ENCODE results near the gene SPATA6L.

SPATA6L gene

DNA sequence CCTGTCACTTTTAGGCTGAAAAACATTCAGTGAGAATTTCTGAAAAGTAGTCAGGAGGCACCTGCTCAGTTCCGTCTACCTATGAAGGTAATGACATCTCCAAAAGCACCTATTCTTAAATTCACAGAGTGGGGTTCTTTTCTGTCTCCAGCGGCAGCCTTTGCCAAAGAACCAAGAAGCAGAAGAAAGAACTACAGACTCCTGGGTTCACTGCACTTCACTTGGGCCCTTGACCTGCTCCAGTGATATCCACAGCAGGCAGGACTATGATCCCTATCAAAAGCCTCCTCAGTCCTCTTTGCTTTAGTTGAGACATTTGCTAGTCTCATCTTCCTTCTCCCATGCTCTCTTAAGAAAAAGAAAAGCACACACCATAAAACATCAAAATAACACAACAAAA is 23.9 kb downstream of the SPATA6L start:
- Histone ChIP-seq H3K4me3 (ENCODE audit: low read length) (no peak overlapping the region), H3K4me1 (ENCODE audit: control insufficient read depth, insufficient read depth, low read length) (no peaks in the 10 kb centered on the region), H3K9me3 (ENCODE audit: control insufficient read depth, insufficient read depth, low read length) (no peaks in the 10 kb centered on the region), H3K36me3 (ENCODE audit: control insufficient read depth, insufficient read depth, low read length) (no peaks in the 10 kb centered on the region), H3K27ac (ENCODE audit: low read length) (no peak overlapping the region), H3K27me3 (ENCODE audit: control insufficient read depth, insufficient read depth, low read length) (no peaks in the 10 kb centered on the region)
- no peak for DNase-seq (ENCODE audit: low read depth, low spot score)
- WGBS (ENCODE audit: insufficient coverage, insufficient read length), result no CpG with 5 or more reads among the region's 2 CpGs

GRCh38 chr9:4640027-4640426 is 26.3 kb downstream of the SPATA6L start:
- no peaks in the 10 kb centered on the region for H3K27me3 ChIP-seq (ENCODE audit: control insufficient read depth, insufficient read depth, low read length)
- no peaks in the 10 kb centered on the region for H3K9me3 ChIP-seq (ENCODE audit: control insufficient read depth, insufficient read depth, low read length)
- no CpG with 5 or more reads among the region's 2 CpGs for WGBS (ENCODE audit: insufficient coverage, insufficient read length)
- H3K4me3 ChIP-seq (ENCODE audit: low read length), result no peak overlapping the region
- H3K27ac ChIP-seq (ENCODE audit: low read length), result no peak overlapping the region
- no peaks in the 10 kb centered on the region for H3K4me1 ChIP-seq (ENCODE audit: control insufficient read depth, insufficient read depth, low read length)
- no peak for DNase-seq (ENCODE audit: low read depth, low spot score)
- no peaks in the 10 kb centered on the region for H3K36me3 ChIP-seq (ENCODE audit: control insufficient read depth, insufficient read depth, low read length)

DNA sequence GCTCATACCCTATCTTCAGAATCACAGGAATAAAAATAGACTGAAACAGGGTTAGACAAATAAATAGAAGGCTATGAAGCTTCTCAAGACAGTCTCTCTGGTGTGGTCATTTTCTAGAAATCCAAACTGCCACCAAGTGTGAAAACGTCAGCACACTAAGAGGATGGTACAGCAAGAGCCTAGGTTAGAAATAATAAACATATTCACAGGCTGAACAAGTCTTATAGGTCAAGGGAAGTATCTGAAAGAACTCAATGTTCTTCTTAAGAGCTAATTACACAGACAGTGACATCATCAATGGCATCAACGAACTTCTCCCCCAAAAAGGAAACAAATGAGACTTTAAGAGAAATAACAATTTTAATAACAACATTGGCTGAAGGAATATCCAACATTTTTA is 26.9 kb downstream of the SPATA6L start:
- WGBS (ENCODE audit: insufficient coverage, insufficient read length), result no CpG with 5 or more reads among the region's 2 CpGs
- no peak for DNase-seq (ENCODE audit: low read depth, low spot score)

DNA sequence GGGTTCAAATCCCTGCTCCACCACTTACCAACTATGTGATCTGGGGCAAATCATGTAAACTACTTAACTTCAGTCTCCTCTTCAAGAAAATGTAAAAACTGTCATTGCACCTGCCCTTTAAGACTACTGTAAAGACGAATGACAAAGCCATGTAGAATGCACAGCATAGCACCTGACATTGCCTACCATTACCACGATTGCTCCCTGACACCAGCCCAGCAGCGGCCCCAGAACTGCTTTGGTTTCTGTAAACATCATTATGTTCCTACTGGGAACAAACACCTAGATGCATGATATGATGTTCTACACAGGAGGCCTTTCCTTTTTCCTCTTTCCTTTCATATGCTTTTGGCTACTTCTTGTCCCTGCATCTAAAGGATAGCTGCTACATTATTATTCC is 27.3 kb downstream of the SPATA6L start:
- H3K4me1 ChIP-seq (ENCODE audit: control insufficient read depth, insufficient read depth, low read length), result no peaks in the 10 kb centered on the region
- no peaks in the 10 kb centered on the region for H3K27me3 ChIP-seq (ENCODE audit: control insufficient read depth, insufficient read depth, low read length)
- H3K4me3 ChIP-seq (ENCODE audit: low read length), result no peak overlapping the region
- DNase-seq (ENCODE audit: low read depth, low spot score), result no peak
- WGBS (ENCODE audit: insufficient coverage, insufficient read length), result no CpG with 5 or more reads among the region's 3 CpGs
- H3K36me3 ChIP-seq (ENCODE audit: control insufficient read depth, insufficient read depth, low read length), result no peaks in the 10 kb centered on the region
- H3K27ac ChIP-seq (ENCODE audit: low read length), result no peak overlapping the region
- no peaks in the 10 kb centered on the region for H3K9me3 ChIP-seq (ENCODE audit: control insufficient read depth, insufficient read depth, low read length)

More for the DNA sequence above, 26.9 kb downstream of the SPATA6L start:
- no peaks in the 10 kb centered on the region for H3K36me3 ChIP-seq (ENCODE audit: control insufficient read depth, insufficient read depth, low read length)
- H3K4me1 ChIP-seq (ENCODE audit: control insufficient read depth, insufficient read depth, low read length), result no peaks in the 10 kb centered on the region
- H3K4me3 ChIP-seq (ENCODE audit: low read length), result no peak overlapping the region
- no peaks in the 10 kb centered on the region for H3K9me3 ChIP-seq (ENCODE audit: control insufficient read depth, insufficient read depth, low read length)
- H3K27me3 ChIP-seq (ENCODE audit: control insufficient read depth, insufficient read depth, low read length), result no peaks in the 10 kb centered on the region
- H3K27ac ChIP-seq (ENCODE audit: low read length), result no peak overlapping the region

GRCh38 chr9:4630836-4631235 is 35.4 kb downstream of the SPATA6L start:
- Histone ChIP-seq H3K4me1 (ENCODE audit: control insufficient read depth, insufficient read depth, low read length) (no peaks in the 10 kb centered on the region), H3K4me3 (ENCODE audit: low read length) (no peak overlapping the region), H3K27me3 (ENCODE audit: control insufficient read depth, insufficient read depth, low read length) (no peaks in the 10 kb centered on the region), H3K36me3 (ENCODE audit: control insufficient read depth, insufficient read depth, low read length) (no peaks in the 10 kb centered on the region), H3K27ac (ENCODE audit: low read length) (no peak overlapping the region), H3K9me3 (ENCODE audit: control insufficient read depth, insufficient read depth, low read length) (no peaks in the 10 kb centered on the region)
- WGBS (ENCODE audit: insufficient coverage, insufficient read length), result no CpG with 5 or more reads among the region's 2 CpGs
- no peak for DNase-seq (ENCODE audit: low read depth, low spot score)

DNA sequence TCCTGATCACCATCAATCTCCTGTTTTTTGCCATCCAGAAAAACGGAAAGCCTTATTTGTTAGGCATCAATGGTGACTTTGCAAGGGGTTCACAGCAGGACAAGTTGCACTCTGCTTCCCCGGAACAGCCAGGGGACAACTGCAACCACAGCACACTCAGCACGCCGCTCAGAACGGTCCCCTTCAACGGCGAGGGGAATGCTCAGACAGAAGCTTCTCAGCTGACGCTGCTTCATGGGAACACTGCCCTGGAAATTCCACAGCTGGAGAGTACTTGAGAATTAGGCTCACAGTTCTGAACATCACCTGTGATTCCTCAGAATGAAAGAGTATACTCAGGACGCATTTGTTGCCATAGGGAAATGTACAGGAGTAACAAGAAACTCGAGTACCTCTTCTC is 44.3 kb downstream of the SPATA6L start:
- H3K27ac ChIP-seq (ENCODE audit: low read length), result no peak overlapping the region
- no peaks in the 10 kb centered on the region for H3K9me3 ChIP-seq (ENCODE audit: control insufficient read depth, insufficient read depth, low read length)
- no CpG with 5 or more reads among the region's 10 CpGs for WGBS (ENCODE audit: insufficient coverage, insufficient read length)
- H3K4me3 ChIP-seq (ENCODE audit: low read length), result no peak overlapping the region
- DNase-seq (ENCODE audit: low read depth, low spot score), result no peak
- peaks cover 2% of the 10 kb centered on the region; the same call in 1 of the 2 replicates for H3K4me1 ChIP-seq (ENCODE audit: control insufficient read depth, insufficient read depth, low read length)
- no peaks in the 10 kb centered on the region for H3K36me3 ChIP-seq (ENCODE audit: control insufficient read depth, insufficient read depth, low read length)
- H3K27me3 ChIP-seq (ENCODE audit: control insufficient read depth, insufficient read depth, low read length), result no peaks in the 10 kb centered on the region

- Histone ChIP-seq H3K27ac (ENCODE audit: low read length) (no peak overlapping the region), H3K27me3 (ENCODE audit: control insufficient read depth, insufficient read depth, low read length) (no peaks in the 10 kb centered on the region), H3K9me3 (ENCODE audit: control insufficient read depth, insufficient read depth, low read length) (no peaks in the 10 kb centered on the region), H3K4me1 (ENCODE audit: control insufficient read depth, insufficient read depth, low read length) (peaks cover 2% of the 10 kb centered on the region; the same call in 1 of the 2 replicates), H3K4me3 (ENCODE audit: low read length) (no peak overlapping the region), H3K36me3 (ENCODE audit: control insufficient read depth, insufficient read depth, low read length) (no peaks in the 10 kb centered on the region)
- WGBS (ENCODE audit: insufficient coverage, insufficient read length), result no CpG with 5 or more reads among the region's 2 CpGs
- no peak for DNase-seq (ENCODE audit: low read depth, low spot score)
Observed at GRCh38 chr9:4620881-4621555, 45.3 kb downstream of the SPATA6L start.

GRCh38 chr9:4620057-4620765 is 46.1 kb downstream of the SPATA6L start:
- no peaks in the 10 kb centered on the region for H3K36me3 ChIP-seq (ENCODE audit: control insufficient read depth, insufficient read depth, low read length)
- no peaks in the 10 kb centered on the region for H3K27me3 ChIP-seq (ENCODE audit: control insufficient read depth, insufficient read depth, low read length)
- H3K27ac ChIP-seq (ENCODE audit: low read length), result no peak overlapping the region
- WGBS (ENCODE audit: insufficient coverage, insufficient read length), result no CpG with 5 or more reads among the region's 3 CpGs
- peaks cover 2% of the 10 kb centered on the region; the same call in 1 of the 2 replicates for H3K4me1 ChIP-seq (ENCODE audit: control insufficient read depth, insufficient read depth, low read length)
- no peaks in the 10 kb centered on the region for H3K9me3 ChIP-seq (ENCODE audit: control insufficient read depth, insufficient read depth, low read length)
- H3K4me3 ChIP-seq (ENCODE audit: low read length), result no peak overlapping the region
- no peak for DNase-seq (ENCODE audit: low read depth, low spot score)

DNA sequence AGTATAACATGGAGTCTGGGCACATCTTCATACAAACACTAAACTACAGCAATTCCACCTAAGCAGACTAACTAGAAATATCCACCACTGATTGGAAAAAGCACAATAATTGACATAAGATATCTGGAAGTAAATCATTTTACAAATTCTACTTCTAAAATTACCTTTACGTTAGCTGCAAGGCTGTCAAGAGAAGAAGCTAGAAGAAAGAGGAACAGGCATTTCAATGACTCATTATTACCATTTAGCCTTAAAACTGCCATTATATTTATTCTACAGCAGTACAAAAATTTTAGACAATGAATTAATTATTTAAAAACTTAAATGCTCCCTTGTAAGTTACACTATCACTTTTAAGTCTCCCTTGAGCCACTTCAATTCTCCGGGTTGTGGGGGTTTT is 47.6 kb downstream of the SPATA6L start:
- Histone ChIP-seq H3K36me3 (ENCODE audit: control insufficient read depth, insufficient read depth, low read length) (no peaks in the 10 kb centered on the region), H3K9me3 (ENCODE audit: control insufficient read depth, insufficient read depth, low read length) (no peaks in the 10 kb centered on the region), H3K27ac (ENCODE audit: low read length) (no peak overlapping the region), H3K4me3 (ENCODE audit: low read length) (no peak overlapping the region), H3K4me1 (ENCODE audit: control insufficient read depth, insufficient read depth, low read length) (peaks cover 2% of the 10 kb centered on the region; the same call in 1 of the 2 replicates), H3K27me3 (ENCODE audit: control insufficient read depth, insufficient read depth, low read length) (no peaks in the 10 kb centered on the region)
- no peak for DNase-seq (ENCODE audit: low read depth, low spot score)
- WGBS (ENCODE audit: insufficient coverage, insufficient read length), result no CpG with 5 or more reads among the region's 2 CpGs

DNA sequence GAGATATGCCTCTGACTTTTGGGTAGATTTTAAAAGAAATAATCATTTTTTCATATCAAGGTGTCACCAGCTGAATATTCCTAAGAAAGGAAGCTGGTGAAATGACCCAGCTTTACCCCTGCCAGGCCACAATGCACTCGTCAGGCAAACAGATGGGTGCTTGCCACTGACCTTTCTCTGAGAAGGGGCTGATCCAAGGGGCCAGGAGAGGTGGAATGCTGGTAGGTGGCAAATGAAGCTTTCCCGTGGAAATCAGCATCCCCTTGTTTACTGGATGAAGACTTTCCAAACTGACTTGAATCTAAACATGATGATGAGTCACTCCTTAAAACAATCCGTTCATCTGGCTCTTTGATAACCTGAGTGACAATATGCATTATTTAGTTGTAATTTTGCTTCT is 48.5 kb downstream of the SPATA6L start:
- Histone ChIP-seq H3K9me3 (ENCODE audit: control insufficient read depth, insufficient read depth, low read length) (no peaks in the 10 kb centered on the region), H3K4me1 (ENCODE audit: control insufficient read depth, insufficient read depth, low read length) (peaks cover 2% of the 10 kb centered on the region; the same call in 1 of the 2 replicates), H3K27me3 (ENCODE audit: control insufficient read depth, insufficient read depth, low read length) (no peaks in the 10 kb centered on the region), H3K27ac (ENCODE audit: low read length) (no peak overlapping the region), H3K4me3 (ENCODE audit: low read length) (no peak overlapping the region), H3K36me3 (ENCODE audit: control insufficient read depth, insufficient read depth, low read length) (no peaks in the 10 kb centered on the region)
- no peak for DNase-seq (ENCODE audit: low read depth, low spot score)
- no CpG with 5 or more reads among the region's 3 CpGs for WGBS (ENCODE audit: insufficient coverage, insufficient read length)
